Mucosa of stomach (tissue), 1 donor: ENCODE data around the gene MMD.
"Not testable (repeated sequence)": the region's sequence is repeated elsewhere in the genome, so short reads cannot be mapped to it uniquely, and the experiment has no call there.

Experiments
- H3K27me3 ChIP-seq: one replicate; pipeline ENCODE4 v1.7.0; 2013; ENCODE audit warnings: mild to moderate bottlenecking, low read length; ENCODE audit not compliant: control insufficient read depth, insufficient read depth
- H3K36me3 ChIP-seq: one replicate; pipeline ENCODE4 v1.7.0; 2013; ENCODE audit warnings: low read length; ENCODE audit not compliant: control insufficient read depth, insufficient read depth
- H3K4me1 ChIP-seq: one replicate; pipeline ENCODE4 v1.7.0; 2013; ENCODE audit warnings: mild to moderate bottlenecking, low read length; ENCODE audit not compliant: control insufficient read depth, insufficient read depth
- H3K4me3 ChIP-seq: one replicate; pipeline ENCODE4 v1.7.0; 2013; ENCODE audit warnings: low read length
- H3K9ac ChIP-seq: one replicate; pipeline ENCODE4 v1.7.0; 2013; ENCODE audit warnings: mild to moderate bottlenecking, low read length, moderate library complexity
- H3K9me3 ChIP-seq: one replicate; pipeline ENCODE4 v1.7.0; 2013; ENCODE audit warnings: mild to moderate bottlenecking, low read length, moderate library complexity; ENCODE audit not compliant: control insufficient read depth
- donor health status: Pancreatic carcinoma.

The MMD gene

DNA sequence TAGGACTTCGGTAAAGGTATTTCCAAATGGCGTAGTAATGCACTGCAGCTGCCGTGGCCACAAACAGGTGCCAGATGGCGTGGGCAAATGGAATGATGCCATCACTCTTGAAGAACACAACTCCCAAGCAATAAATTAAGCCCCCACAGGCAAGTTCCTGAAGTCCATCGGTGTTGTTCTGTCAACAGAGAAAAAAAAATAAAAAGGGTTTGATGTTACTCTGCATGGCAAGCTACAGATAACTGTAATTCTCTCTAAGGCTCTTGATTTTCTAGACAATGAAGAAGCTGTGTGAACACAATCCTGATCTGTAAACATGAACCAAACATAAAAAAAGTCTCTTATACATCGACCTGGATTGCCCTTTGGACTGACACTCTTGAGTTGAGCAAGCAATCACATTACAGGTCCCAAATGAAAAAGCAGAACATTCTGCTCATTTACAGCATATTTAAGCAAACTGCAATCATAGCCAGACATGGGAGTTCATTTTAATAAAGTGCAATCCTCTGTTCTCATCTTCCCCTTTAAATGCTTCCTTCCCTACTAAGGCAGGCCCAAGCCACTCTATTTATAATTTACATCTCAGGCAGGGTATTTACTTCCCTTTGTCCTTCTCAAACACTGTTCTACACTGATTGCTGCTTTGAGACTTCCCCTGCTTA lies 27.1 kb downstream of the MMD start:
- Histone ChIP-seq H3K9ac (no peak overlapping the region), H3K36me3 (no peaks in the 10 kb centered on the region), H3K4me3 (no peak overlapping the region), H3K27me3 (no peaks in the 10 kb centered on the region), H3K4me1 (no peaks in the 10 kb centered on the region), H3K9me3 (no peaks in the 10 kb centered on the region)

DNA sequence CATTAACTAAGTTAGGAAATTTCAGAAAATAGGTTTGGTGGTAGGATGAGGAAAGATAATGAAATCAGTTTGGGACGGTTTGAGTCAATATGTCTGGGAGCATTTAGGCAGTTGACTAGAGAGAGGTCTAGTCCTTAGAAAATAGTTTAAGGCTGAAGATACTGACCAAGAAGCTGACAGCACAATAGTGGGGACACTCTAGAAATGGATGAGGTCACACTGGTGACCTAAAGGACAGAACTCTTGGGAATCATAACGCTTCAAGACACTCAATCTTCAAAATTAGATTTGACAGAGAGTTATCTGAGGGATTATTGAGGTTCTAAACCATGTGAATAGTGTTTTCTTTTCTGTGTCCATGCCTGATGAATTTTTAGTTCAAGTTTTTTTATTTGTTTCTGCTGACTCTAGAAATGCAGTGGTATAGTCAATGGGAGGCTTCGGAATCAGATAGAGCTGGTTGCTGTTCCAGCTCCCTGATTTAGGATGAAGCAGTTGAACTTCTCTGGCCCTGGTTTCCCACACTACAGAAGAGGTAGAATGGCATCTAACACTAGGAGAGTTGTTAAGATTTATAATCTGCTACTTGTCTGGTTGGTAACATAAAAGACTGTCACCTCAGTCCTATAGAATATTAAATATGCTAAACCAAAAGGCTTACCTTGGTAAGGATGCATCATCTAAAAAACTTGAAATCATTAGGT lies 29.7 kb downstream of the MMD start:
- Histone ChIP-seq H3K27me3 (no peaks in the 10 kb centered on the region), H3K4me3 (no peak overlapping the region), H3K36me3 (no peaks in the 10 kb centered on the region), H3K9me3 (no peaks in the 10 kb centered on the region), H3K4me1 (no peaks in the 10 kb centered on the region), H3K9ac (no peak overlapping the region)

DNA sequence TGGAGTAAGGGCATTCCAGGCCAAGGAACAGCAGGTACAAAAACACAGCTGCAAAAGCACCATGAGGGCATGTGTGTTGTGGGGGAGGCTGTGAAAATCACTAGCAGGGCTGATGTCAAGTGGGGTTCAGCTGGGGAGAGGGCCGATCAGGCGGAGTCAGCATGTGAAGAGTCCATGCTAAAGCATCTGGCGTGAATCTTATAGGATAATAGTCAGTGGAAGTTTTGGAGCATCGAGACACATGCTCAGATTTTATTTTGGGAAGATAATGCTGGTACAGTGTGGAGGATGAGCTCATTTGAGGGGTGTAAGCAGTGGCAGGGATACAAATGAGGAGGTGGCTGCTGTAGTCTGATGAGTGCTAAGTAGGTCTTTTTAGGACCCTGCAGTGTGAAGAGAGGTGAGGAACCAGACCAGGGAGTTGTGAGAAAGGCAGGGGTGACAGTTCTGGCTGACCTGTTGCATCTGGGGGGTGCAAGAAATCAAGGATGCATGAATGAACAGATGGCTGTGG lies 30.3 kb downstream of the MMD start:
- no peak overlapping the region for H3K4me3 ChIP-seq
- H3K9me3 ChIP-seq, result no peaks in the 10 kb centered on the region
- H3K9ac ChIP-seq, result no peak overlapping the region
- H3K4me1 ChIP-seq, result no peaks in the 10 kb centered on the region
- H3K27me3 ChIP-seq, result no peaks in the 10 kb centered on the region
- no peaks in the 10 kb centered on the region for H3K36me3 ChIP-seq

DNA sequence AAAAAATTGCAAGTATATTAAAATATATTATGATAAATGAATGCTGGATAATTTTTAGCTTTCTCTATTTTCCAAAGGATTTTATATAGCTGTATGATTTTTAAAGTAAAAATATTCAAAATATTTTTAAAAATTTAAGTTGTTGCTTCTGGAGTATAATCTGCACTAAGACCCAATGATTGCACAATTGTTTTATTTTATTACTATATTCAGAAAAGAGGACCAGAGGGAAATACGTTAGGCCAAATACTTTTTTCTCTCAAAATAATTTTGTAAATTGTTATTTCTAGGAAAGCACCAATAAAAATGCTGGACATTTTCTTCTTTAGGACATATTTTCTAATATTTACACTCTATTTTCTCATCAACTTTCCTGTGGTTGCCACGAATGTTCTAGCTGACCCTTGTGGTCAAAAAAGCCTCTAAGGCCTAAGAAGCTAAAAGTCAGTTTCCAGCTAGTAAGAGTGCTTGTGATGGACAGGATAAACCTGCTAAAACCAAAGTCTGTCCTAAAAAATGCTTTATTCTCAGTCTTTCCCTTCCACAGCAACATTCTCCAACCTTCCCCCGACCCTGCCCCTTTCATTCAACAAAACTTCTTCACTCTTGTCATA lies 31.2 kb downstream of the MMD start:
- no peak overlapping the region for H3K9ac ChIP-seq
- no peaks in the 10 kb centered on the region for H3K27me3 ChIP-seq
- H3K4me3 ChIP-seq, result no peak overlapping the region
- H3K9me3 ChIP-seq, result no peaks in the 10 kb centered on the region
- H3K36me3 ChIP-seq, result no peaks in the 10 kb centered on the region
- H3K4me1 ChIP-seq, result no peaks in the 10 kb centered on the region

DNA sequence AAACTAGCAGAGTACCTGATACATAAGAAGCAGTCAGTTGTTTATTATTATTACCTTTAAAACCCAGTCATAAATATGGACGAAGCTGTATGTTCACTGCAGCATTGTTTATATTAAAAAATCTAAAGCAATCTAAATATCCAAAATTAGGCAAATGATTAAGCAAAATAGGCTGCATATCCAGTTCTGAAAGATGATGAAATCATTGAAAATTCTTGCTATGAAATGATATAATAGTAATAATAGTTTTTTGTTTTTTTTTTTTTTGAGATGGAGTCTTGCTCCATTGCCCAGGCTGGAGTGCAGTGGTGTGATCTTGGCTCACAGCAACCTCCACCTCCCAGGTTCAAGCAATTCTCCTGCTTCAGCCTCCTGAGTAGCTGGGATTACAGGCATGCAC lies 31.9 kb downstream of the MMD start:
- H3K27me3 ChIP-seq, H3K4me3 ChIP-seq, H3K9ac ChIP-seq, H3K4me1 ChIP-seq, H3K36me3 ChIP-seq, H3K9me3 ChIP-seq: not testable (repeated sequence)

DNA sequence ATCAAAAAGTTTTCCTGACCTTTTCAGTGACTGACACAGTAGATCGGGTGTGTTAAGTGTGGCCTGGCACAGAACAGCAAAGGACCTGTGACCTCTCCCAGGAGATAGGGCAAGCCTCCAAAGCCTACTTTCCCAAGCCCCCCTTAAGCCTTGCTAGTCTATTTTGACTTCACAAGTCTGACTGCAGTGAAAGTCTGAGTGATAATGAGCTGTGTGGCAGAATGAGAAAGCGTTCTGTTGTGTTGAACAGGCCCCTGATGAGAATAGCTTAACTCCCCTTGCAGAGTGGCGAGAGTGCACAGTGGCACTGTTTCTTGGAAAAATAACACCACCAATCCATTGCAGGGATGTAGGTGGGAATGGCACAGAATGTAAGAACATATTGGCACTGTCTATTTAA lies 32.8 kb downstream of the MMD start:
- Histone ChIP-seq H3K27me3 (no peaks in the 10 kb centered on the region), H3K4me3 (no peak overlapping the region), H3K9ac (no peak overlapping the region), H3K4me1 (no peaks in the 10 kb centered on the region), H3K36me3 (no peaks in the 10 kb centered on the region), H3K9me3 (no peaks in the 10 kb centered on the region)

DNA sequence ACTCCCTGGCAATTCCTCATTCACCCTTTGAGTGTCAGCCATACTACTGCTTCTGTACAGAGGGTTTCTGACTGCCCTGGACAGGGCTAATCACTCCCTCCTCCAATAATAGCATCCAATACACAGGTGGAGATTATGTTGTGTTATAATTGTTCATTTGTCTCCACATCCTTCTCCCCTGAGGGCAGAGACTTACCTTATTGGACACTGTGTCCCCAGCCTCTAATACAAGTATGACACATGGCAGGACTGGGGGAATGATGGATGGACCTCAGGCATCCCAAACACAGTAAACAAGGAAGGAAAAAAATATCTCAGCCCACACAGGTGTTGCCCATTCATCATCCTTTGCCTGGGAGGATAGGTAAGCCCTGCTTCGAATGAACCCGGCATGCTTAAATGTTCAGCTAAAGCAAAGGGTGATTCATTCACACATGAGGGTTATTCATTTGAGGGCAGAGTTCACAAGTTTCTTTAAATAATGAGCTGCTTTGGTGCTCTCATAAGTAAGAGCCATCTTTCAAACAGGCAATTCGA lies 34.8 kb downstream of the MMD start:
- H3K36me3 ChIP-seq, result no peaks in the 10 kb centered on the region
- H3K9ac ChIP-seq, result no peak overlapping the region
- no peaks in the 10 kb centered on the region for H3K27me3 ChIP-seq
- no peaks in the 10 kb centered on the region for H3K4me1 ChIP-seq
- H3K4me3 ChIP-seq, result no peak overlapping the region
- H3K9me3 ChIP-seq, result no peaks in the 10 kb centered on the region

DNA sequence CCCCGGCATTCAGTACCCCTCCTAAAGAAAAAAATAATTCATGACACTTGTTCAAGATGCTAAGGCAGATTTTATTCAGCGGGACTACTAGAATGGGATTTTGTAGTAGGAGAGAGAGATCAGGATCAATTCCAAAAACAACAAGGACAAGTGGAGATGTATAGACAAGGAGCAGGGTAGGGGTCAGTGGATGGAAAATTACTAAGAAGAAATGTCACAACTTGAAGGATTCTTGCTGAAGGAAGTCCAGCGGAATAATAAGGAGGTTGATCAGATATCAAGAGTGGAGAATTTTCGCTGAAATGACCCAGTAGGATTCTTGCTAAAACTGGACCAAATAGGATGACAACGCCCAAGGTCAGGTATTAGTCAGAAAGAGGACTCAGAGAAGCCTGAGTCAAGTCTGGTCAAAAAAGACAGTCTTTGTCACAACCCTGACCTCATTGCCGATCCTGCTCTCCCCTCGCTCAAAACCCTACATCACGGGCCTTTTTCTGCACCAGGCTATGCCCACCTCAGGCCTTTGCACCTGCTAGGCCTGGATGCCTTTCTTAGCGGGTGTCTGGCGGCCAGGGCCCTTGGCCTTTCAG lies 36.9 kb downstream of the MMD start:
- no peaks in the 10 kb centered on the region for H3K27me3 ChIP-seq
- no peak overlapping the region for H3K9ac ChIP-seq
- no peak overlapping the region for H3K4me3 ChIP-seq
- H3K36me3 ChIP-seq, result no peaks in the 10 kb centered on the region
- H3K9me3 ChIP-seq, result no peaks in the 10 kb centered on the region
- no peaks in the 10 kb centered on the region for H3K4me1 ChIP-seq

DNA sequence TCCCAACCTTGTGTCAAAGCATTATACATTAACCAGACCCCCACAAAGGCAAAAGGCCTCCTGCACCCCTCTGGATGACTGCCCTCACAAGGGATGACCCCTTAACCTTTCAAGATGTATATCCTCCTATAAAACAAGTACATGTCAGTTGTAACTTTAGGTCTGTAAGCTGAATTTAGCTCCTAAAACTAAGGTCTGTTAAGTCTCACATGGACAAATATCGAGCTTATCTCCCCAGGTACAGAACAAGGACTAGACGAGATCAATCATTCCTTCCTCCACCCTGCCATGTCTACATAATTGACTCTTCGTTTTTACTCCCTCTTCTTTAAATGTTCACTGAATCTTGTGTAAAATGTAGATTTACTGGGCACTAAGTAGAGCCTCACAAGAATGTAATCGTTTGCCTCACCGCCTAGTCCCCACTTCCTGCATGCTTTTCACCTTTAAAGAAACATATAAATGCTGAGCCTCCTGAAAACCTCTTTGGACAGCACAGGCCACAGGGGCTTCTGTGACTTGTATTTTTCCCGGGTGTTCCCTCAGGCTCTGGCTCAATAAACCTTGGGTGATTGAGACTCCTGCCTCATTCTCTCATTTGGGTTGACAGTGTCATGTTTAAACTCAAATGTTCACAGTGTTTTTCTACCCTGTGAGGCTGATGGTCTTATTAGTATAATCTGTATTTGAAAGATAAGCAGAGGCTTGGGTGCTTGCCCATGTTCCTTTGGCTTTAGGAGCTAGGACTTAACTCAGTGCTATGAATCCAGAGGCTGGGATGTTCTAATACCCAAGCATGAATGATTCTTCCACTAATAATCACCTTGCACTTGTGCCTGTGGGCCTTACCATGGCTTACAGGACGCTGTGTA lies 37.6 kb downstream of the MMD start:
- H3K4me1 ChIP-seq, result no peaks in the 10 kb centered on the region
- H3K27me3 ChIP-seq, result no peaks in the 10 kb centered on the region
- no peak overlapping the region for H3K9ac ChIP-seq
- no peaks in the 10 kb centered on the region for H3K36me3 ChIP-seq
- no peaks in the 10 kb centered on the region for H3K9me3 ChIP-seq
- no peak overlapping the region for H3K4me3 ChIP-seq

DNA sequence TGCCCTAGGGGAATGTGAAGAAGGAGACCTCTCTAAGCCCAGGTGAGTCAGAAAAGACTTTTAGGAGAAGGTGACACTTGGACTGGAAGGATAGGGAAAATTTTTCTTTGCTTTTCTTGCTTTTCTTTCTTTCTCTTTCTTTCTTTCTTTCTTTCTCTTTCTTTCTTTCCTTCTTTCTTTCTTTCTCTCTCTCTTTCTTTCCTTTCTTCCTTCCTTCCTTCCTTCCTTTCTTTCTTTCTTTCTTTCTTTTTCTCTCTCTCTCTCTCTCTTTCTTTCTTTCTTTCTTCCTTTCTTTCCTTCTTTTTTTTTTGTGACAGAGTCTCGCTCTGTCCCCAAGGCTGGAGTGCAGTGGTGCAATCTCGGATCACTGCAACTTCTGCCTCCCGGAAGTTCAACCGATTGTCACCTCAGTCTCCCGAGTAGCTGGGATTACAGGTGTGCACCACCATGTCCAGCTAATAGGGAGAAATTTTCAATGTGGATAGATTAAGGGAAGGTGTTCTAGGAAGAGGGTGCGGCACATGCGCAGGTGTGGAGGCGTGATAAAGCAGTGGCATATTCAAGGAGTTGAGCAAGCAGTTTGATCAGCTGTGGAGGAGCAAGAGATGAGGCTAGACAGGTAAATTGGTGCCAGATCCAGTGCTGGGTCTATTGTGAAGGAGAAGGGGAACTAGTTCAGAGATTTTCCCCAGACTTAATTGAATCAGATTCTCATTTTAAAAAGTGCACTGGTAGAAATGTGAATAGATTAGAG lies 40.4 kb downstream of the MMD start:
- H3K9me3 ChIP-seq, result no peaks in the 10 kb centered on the region
- no peaks in the 10 kb centered on the region for H3K36me3 ChIP-seq
- no peaks in the 10 kb centered on the region for H3K27me3 ChIP-seq
- no peak overlapping the region for H3K4me3 ChIP-seq
- no peaks in the 10 kb centered on the region for H3K4me1 ChIP-seq
- no peak overlapping the region for H3K9ac ChIP-seq
